ENCODE measurements around the gene ILRUN.

DNA sequence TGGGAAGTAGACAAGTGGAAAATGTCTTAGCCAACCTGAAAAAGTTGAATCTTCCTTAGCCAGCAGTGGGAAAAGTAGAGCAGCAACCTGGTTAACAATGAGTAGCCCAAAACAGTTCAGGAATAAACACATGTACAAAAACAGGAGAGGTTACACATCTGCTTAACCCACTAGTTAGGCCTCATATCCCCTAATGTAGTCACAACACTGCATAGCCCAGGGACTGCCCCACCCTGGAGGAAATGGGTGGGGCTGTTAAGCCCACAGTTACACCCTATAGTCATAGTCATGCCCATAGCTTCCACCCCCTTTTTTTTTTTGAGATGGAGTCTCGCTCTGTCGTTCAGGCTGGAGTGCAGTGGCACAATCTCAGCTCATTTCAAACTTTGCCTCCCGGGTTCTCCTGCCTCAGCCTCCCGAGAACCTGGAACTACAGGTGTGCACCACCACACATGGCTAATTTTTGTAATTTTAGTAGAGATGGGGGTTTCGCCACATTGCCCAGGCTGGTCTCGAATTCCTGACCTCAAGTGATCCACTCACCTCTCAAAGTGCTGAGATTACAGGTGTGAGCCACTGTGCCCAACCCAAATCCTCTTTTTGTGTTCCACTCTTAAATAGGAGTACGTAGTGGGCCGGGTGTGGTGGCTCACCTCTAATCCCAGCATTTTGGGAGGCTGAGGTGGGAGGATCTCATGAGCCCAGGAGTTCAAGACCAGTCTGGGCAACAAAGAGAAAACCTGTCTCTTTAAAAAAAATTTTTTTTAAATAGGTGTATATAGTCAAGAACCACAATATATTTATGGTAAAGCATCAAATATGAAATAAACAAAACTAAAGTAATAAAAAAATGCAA, 24.5 kb downstream of the ILRUN start:
- TF ChIP-seq POLR2A (IDR thresholded peaks at IDR 0.05): no peak
- TF ChIP-seq CTCF (IDR thresholded peaks at IDR 0.05): no peak

Data from adrenal gland (tissue), 5 donors.